IPS-NIHi11 (cell line): Measurements from ENCODE around the gene PDE4A.
"Not testable (repeated sequence)": the region's sequence is repeated elsewhere in the genome, so short reads cannot be mapped to it uniquely, and the experiment has no call there.

Experiments
- DNase-seq: peaks from one replicate; pipeline ENCODE4 v3.0.0; 2012; ENCODE audit warnings: mixed read lengths, low spot score

PDE4A gene

GRCh38 chr19:10462042-10462441 is 41.7 kb downstream of the PDE4A start:
- DNase-seq = not testable (repeated sequence)

DNA sequence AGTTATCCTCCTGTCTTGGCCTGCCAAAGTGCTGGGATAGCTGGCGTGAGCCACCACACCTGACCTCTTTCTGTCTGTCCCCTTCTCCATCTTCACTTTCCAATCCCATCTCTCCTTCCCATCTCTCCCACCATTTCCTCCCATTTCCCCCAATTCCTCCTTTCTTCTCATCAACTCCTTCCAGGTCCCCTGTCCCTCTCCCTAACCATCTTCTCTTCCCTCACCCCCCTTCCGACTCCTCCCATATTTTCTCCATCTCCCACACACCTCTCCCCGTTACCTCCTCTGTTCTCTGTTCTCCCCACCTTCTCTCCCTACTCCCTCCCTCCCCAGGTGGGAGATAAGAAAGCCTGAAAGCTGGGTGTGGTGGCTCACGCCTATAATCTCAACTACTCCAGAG is 42.2 kb downstream of the PDE4A start:
- no peak for DNase-seq

GRCh38 chr19:10464456-10464855 is 44.1 kb downstream of the PDE4A start:
- DNase-seq = no peak

- no peak for DNase-seq
Measured at GRCh38 chr19:10467104-10467706, 46.9 kb downstream of the PDE4A start.

DNA sequence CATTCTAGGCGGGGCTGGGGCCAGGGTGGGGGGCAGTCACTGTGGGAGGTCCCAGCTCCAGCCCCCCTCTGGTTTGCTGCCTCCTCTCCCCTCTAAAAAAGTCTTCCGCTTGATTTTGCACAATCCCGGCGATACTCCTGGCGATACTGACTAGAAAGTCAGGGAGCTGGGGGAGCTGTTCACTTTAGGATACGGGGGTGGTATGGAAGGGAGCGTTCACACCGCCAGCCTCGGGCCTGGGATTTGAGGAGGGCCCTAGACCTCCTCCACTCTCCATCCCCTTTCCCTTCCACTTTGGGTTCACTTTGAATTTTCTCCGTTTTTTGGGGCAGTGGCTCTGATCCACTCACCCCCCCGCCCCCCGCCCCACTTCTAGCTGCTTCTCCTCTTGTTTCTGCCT is 47.8 kb downstream of the PDE4A start:
- no peak for DNase-seq

- no peak for DNase-seq
Measured at GRCh38 chr19:10471909-10472308, 51.6 kb downstream of the PDE4A start.

- no peak for DNase-seq
Measured at GRCh38 chr19:10473192-10473591, 52.9 kb downstream of the PDE4A start.

DNA sequence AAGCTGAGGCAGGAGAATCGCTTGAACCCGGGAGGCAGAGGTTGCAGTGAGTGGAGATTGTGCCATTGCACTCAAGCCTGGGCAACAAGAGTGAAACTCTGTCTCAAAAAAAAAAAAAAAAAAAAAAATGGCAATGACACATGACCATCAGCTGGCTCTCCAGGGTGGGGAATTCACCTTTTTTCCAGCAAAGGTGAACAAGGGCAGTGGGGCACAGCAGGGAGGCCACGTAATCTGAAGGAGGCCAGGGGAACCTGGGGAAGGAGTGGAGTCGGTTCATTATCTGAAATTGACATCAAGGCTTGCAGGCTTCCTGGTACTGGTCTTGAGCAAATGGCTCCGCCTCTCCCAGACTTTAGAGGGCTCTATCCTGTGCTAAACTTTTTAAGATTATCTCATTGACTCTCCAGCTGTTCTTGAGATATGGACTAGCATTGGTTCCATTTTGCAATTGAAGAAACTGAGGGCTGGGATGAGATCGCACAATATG is 54.7 kb downstream of the PDE4A start:
- no peak for DNase-seq

DNA sequence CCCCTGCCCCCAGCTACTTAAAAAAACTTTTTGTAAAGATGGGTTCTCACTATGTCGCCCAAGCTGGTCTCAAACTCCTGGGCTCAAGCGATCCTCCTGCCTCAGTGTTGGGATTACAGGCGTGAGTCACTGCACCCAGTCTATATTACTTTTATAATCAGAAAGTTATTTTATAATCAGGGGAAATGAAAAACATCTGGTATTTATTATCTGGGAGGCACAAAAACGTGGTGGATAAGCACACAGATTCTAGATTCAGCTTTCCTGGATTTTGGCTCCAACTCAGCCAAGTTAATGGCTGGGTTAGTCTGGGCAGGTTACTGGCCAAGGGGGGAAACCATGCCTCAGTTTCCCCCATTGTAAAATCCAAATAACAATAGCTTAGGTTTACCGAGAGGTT is 58.1 kb downstream of the PDE4A start:
- DNase-seq = no peak

DNA sequence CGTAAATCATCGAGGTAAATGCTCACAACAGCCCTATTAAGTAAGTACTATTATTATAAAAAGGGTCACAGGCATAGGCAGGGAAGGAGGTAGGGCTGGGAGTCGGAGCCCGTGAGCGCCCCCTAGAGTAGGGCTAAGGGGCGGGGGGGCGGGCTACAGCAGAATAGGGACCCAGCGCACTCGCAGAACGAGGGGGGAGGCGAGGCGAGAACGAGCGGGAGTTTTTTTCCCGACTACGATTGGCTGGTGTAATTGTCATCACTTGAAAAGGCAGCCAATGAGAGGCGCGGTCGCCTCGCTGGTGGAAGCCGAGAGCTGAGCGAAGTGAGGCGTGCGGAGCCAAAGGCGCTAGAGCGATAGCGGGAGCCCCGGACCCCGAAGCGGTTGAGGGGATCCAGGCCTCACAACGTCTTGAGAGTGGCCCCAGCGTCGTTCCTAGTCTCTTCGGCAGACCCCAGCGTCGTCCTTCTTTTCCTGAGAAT is 58.6 kb downstream of the PDE4A start:
- peak; percentile 90 for DNase-seq

DNA sequence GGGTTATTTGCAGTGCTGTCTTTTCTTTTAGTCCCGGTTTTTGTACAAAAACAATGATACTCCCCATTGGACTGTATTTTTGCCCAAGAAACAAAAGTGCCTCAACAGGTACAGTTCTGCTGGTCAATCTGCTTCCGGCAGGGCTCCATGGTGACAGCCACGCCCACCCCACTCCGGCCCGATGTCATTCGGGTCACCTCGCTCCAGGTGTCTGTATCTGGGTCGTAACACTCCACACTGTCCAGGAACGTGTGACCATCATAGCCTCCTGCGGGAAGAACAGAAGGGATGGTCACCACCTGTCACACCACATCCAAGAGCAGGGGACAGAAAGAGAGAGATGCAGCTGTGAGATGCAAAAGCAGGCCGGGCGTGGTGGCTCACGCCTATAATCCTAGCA is 66.2 kb downstream of the PDE4A start:
- DNase-seq = no peak

- DNase-seq = no peak
Measured at GRCh38 chr19:10491472-10492047, 71.2 kb downstream of the PDE4A start.

- no peak for DNase-seq
Measured at GRCh38 chr19:10497371-10497770, 77.0 kb downstream of the PDE4A start.

DNA sequence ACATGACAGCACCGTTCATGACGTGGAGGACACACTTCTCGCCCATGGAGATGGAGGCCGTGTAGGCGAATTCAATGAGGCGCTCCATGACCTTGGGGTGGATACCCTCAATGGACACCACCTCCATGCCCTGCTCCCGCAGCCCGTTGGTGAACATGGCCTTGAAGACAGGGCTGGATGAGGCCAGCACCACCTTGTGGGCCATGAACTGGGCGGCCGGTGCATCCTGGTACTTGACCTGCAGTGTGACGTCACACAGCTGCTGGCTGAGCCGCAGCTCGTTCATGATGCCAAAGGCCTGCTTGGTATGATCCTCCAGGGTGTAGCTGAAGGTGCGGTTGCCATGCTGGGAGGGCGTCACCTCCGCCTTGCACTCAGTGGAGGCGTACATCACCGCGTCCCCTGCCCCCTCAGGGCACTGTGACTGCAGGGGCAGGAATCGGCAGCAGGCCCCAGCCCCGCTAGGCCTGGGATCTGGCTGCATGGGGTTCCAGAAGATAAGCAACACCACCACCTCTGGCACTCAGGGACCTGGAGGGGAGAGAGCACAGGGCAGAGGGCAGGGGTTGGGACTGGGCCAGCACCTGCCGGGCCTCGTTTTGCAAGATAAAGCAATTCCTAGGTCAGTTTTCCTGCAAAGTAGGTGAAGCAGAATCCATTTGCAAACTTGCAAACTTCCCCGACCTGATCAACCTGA is 79.4 kb downstream of the PDE4A start:
- peak; percentile 58 for DNase-seq

- no peak for DNase-seq
Measured at GRCh38 chr19:10500247-10500592, 79.9 kb downstream of the PDE4A start.

DNA sequence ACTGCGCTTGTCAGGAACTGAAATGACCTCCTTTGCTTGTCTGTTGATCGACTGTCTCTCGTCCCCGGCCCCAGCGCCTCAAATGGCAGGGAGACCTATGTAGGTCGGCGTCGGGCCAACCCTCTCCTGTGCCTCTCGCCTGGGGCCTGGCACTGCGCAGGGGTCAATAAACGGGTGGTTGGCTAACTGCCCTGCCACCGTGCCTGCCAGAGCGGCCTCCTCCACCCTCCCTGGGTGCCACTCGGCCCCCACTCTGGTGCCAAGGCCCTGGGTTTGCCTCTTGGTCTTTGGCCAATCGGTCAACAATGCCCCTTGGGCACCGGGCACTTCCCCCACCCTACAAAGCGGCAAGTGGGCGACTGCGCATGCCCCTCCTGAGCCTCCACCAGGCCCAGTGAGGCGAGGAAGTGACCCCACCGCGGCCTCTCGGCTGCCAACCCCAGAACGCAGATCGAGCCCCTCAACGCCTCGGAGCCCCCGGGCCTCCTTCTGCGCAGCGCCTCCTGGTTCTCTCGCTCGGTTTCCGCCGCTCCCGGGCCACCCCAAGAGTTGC is 81.7 kb downstream of the PDE4A start:
- peak; percentile 71 for DNase-seq

DNA sequence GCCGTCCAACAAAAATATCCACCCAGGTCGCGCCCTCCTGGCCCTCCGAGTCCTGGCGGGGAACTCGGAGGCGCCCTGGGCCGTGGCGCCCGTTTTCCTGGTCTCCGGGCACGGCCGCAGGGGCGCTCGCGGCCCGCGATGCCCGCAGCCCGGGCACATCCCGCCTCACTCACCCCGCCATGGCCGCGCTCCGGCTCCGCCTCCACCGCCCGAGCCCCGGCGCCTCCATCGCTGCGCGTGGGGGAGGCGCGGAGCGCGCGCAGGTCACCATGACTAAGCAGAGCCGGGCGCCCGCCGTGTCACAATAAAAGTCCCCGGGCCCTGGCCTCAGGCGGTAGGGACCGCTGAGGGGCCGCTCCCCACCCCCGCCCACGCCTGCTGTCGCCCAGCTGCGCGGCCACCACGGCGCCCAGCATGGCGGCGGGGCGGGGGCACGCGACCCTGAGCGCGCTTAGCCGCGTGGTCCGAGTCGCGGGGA is 82.2 kb downstream of the PDE4A start:
- peak; percentile 95 for DNase-seq

GRCh38 chr19:10503002-10503789 is 82.9 kb downstream of the PDE4A start, which contains the start of gene KEAP1:
KEAP1 (minus strand) TSS chr19:10503356; CDS start chr19:10500033, 3,323 bp downstream.
- peak; percentile 51 for DNase-seq

DNA sequence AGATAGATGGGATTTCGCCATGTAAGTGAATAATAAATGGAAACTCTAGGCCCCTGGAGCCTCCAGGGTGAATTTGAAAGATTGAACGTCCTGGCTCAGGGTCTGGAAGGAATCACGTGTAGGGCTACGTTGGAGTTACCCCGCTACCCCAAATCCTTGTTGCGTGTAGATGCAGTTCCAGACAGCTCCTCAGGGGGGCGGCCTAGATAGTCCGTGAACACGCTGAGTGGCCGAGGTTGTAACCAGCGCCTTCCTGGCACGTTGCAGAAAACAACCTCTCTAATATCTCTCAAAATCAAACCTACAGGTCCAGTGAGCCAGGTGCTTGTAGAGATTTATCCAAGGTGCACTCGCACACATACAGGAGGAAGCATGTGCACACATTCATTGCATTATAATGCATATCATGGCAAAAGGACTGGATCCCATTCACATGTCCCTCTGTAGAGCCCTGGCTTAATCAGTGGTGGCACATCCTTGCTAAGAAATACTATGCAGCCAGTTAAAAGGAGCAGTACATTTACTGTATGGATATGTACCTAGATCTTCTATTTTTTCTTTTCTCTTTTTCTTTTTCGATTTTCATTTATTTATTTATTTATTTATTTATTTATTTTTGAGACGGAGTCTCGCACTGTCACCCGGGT is 85.4 kb downstream of the PDE4A start:
- peak; percentile 72 for DNase-seq

DNA sequence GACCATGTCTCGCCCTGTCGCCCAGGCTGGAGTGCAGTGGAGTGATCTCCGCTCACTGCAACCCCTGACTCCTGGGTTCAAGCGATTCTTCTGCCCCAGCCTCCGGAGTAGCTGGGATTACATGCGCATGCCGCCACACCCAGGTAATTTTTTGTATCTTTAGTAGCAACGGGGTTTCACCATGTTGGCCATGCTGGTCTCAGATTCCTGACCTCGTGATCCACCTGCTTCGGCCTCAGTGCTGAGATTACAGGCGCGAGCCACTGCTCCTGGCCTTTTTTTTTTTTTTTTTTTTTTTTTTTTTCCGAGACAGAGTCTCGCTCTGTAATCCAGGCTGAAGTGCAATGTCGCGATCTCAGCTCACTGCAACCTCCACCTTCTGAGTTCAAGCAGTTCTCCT is 87.7 kb downstream of the PDE4A start:
- DNase-seq = no peak

DNA sequence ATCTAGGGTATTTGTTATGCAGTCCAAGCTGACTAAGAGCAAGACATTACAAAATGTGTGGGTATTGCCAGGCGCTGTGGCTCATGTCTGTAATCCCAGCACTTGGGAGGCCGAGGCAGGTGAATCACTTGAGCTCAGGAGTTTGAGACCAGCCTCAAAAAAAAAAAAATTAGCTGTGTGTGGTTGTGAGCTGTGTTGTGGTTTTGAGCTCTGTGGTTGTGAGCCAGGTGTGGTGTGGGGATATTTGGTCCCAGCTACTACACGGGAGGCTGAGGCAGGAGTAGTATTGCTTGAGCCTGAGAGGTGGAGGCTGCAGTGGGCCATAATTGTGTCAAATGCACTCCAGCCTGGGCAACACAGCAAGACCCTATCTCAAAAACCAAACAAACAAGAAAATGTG is 88.4 kb downstream of the PDE4A start:
- DNase-seq = no peak
